GM19238 (cell line): Measurements from ENCODE around the gene NTSR1.

ENCODE experiments used
- DNase-seq: peaks from one replicate; pipeline ENCODE4 v3.0.0; 2011; ENCODE audit warnings: low spot score; ENCODE audit not compliant: insufficient read length

Gene NTSR1

DNA sequence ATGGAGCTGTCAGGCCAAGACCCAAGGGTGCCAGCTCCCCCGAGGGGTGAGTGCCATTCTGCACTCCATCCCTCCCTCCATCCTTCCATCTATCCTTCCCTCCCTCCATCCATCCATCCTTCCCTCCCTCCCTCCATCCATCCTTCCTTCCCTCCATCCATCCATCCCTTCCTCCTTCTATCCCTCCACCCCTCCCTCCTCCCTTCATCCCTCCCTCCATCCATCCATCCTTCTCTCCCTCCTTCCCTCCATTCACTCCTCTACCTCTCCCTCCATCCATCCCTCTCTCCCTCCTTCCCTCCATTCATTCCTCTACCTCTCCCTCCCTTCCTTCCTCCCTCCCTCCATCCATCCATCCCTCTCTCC lies 46.3 kb downstream of the NTSR1 start:
- DNase-seq = no peak

DNA sequence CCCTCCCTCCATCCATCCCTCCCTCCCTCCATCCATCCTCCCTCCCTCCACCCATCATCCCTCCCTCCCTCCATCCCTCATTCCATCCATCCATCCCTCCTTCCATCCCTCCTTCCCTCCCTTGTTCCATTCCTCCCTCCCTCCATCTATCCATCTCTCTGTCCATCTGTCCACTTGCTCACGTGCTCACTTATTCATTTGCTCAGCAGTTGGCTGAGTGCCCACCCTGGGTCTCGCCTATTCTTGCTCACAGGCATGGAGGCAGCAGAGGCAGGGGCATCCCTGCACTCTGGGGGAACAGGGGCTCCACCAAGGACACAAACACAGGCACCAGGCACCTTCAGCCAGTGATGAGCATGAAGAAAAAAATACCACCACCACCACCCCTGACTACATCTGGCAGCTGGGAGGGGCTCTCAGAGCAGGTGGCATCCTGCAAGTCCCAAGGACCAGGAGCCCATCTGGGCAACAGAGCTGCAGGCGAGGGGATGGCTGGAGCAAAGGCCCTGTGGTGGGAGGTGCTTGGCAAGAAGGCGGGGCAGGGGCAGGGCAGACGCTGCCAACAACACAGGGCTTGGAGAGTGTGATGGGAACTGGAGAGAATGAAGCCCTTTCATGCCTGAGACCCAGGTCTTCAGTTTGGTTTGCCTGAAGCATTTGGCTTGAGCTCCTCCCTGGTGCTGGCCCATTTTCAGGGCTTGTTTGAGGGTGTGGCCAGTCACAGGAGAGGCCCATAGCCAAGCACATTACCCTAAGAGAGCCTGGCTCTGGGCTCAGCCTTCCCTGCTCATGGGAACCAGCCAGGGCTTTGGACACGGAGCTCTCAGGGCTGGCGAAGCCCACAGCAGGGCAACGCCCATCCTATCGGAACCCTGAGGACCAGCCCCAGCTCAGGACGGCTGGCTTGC lies 47.4 kb downstream of the NTSR1 start:
- no peak for DNase-seq

DNA sequence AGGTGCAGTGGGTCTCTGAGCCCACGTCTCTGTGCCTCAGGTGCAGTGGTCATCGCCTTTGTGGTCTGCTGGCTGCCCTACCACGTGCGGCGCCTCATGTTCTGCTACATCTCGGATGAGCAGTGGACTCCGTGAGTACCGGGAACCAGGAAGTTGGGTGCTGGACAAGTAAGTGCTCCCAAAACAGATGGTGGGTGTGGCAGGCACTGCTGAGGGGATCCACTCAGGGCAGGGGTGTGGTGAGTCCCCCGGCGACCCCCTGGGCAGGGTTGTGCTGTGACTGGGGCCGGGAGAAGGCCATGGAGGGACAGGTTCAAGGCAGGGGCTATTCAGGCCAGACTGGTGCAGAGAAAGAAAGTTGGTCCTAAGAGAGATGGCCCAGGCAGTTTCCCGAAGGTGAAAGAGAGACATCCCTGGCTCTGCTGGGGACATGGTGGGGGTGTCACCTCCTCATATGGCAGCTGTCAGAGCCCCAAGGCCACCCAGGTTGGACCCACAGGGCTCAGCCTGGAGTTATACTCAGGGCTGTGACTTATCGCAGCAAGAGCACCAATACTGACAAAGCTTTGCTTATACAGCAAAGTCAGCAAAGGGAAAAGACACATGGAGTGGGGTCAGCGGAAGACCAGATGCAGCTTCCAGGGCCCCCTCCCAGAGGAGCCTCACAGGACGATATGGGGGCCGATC lies 49.7 kb downstream of the NTSR1 start:
- no peak for DNase-seq

DNA sequence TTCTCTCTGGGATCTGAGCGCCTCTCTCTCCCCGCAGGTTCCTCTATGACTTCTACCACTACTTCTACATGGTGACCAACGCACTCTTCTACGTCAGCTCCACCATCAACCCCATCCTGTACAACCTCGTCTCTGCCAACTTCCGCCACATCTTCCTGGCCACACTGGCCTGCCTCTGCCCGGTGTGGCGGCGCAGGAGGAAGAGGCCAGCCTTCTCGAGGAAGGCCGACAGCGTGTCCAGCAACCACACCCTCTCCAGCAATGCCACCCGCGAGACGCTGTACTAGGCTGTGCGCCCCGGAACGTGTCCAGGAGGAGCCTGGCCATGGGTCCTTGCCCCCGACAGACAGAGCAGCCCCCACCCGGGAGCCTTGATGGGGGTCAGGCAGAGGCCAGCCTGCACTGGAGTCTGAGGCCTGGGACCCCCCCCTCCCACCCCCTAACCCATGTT lies 51.4 kb downstream of the NTSR1 start:
- no peak for DNase-seq

DNA sequence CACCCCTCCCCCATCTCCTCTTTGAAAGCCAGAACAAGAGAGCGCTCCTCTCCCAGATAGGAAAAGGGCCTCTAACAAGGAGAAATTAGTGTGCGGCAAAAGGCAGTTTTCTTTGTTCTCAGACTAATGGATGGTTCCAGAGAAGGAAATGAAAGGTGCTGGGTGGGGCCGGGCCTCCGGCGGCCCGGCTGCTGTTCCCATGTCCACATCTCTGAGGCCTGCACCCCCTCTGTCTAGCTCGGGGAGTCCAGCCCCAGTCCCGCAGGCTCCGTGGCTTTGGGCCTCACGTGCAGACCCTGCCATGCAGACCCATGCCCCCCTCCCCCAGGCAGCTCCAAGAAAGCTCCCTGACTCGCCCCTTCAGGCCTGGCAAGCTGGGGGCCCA lies 51.8 kb downstream of the NTSR1 start:
- no peak for DNase-seq

DNA sequence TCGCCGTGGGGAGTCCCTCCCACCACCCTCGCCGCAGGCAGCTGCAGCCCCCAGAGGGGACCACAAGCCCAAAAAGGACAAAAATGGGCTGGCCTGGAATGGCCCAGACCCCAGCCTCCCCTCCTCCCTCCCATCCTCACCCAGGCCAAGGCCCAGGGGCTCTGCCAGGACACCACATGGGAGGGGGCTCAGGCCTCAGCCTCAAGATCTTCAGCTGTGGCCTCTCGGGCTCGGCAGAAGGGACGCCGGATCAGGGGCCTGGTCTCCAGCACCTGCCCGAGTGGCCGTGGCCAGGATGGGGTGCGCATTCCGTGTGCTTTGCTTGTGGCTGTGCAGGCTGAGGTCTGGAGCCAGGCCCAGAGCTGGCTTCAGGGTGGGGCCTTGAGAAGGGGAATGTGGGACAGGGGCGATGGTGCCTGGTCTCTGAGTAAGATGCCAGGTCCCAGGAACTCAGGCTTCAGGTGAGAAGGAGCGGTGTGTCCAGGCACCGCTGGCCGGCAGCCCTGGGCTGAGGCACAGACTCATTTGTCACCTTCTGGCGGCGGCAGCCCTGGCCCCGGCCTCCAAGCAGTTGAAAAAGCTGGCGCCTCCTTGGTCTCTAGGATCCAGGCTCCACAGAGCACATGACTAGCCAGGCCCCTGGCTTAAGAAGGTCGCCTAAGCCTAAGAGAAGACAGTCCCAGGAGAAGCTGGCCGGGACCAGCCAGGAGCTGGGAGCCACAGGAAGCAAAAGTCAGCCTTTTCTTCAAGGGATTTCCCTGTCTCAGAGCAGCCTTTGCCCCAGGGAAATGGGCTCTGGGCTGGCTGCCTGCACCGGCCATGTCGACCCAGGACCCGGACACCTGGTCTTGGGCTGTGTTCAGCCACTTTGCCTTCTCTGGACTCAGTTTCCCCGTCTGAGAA lies 52.5 kb downstream of the NTSR1 start:
- no peak for DNase-seq

DNA sequence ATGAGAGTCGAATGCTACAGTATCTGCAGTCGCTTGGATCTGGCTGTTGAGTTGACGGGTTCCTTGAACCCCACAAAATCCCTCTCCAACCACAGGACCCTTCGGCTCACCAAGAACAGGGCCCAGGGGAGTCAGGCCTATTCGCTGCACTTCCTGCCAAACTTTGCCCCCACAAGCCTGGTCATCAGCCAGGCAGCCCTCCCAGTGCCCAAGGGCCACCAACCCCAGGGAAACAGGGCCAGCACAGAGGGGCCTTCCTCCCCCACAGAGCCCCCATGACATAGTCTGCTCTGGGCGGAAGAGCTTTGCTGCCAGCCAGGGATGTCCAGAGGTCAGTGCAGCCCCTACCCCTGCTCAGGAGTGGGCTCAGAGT lies 53.1 kb downstream of the NTSR1 start:
- DNase-seq = no peak

DNA sequence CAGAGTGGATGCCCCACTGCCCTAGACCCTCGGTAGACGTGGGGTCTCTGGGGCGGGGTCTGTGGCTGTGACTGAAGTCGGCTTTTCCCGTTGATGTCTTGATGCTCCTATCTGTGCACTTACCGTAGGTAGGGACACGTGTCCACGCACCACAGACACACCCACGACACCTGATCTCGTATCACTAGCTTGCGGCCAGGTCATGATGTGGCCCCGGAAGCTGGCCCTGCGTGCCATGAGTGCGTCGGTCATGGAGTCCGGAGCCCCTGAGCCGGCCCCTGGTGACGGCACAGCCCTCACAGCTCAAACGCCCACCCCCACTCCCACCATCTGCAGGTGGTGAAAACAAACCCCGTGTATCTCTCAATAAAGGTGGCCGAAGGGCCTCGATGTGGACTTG lies 53.7 kb downstream of the NTSR1 start:
- no peak for DNase-seq

DNA sequence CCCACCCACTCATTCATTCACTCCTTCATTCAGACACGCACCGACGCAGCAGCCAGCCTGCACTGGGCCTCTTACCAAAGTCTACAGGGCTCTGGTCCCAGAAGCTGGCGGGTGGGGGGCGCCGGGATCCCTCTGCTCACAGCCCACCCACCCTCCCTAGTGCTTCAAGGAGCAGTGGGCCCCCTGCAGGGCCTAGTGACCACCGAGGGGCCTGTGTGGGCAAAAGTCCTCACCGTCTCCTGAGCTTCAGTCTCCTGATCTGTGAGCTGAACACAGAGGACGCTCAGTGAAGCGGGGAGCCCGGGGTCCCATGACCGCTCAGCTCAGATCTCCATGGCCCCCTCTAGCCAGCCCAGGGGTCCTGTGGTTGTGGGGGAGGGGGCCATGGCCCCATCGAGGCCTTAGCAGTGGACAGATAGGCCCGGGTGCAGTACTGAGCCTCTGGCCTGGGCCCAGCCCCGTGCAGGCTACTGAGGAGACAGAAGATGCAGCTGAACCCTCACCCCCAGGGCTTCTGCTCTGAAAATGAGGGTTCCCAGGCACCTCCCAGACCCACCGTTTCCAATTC lies 54.2 kb downstream of the NTSR1 start:
- no peak for DNase-seq

DNA sequence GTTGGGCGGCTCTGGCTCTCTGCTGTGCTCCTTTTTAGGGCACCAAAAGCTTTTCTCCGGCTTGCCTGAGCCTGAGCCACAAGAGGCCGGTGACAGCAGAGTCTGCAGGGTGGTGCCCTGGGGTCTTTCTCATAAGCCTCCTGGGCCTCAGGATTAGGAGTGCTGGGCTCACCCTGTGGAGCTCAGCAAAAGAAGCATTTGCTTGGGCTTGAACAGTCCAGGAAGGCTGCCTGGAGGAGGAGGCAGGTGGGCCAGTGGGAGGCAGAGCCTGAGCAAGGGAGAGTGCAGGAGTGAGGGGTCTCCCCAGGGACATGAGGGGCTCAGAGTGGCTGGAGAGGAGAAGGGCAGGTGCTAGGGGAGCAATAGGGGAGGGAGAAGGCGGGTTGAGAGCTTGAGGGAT lies 54.8 kb downstream of the NTSR1 start:
- DNase-seq = no peak

DNA sequence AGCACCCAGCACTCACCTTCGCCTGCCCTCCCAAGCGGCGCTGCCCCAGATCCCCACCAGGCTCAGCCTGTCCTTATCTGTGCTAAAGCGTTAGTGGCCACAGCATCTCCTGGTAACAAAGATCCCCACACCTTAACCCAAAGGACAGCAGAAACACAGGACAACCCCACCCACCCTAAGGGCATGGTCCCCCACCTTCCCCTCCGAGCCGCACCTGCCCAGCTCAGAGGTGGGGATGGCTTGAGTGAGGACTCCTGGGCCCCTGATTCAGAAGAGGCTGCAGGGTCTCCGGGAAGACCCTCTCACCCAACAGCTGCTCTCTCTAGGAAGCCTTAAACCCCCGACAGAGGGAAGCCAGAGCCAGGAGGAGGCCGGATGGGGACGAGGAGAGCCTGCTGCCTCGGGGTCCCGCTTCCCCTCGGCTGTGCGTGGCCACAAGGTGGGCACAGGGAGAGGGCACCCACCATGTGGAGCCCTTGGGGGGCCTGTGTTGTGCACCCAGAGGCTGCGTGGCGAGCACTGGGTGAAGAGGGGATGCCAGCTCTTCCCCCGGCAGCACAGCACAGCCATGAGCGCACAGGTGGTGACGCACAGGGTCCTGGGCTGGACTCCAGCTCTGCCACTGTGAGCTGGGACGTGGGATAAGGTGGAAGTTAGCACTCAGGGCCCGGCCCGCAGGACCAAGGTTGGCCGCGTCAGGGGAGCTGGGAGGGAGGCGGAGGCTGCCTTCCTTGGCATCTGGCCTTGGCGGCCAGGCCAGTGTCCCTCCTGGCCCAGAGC lies 55.7 kb downstream of the NTSR1 start:
- no peak for DNase-seq

DNA sequence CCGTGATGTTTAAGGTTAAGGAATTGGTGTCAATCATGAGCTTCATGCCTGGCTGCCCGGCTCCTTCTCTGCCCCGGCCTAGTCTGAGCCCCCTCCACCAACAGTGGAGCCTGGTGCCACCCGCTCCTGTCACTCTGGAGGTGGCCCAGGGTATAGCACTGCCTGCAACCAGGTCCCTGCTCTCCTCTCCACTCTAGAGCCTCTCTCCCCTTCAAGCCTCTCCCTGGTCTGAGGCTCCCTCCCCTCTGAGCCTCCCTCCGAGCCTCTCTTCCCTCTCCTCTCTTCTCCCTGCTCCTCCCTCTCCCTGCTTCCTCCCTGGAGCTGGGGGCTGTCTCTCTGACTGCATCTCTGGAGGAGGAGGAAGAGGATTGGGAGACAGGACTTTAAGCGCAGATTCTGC lies 56.4 kb downstream of the NTSR1 start:
- DNase-seq = no peak

DNA sequence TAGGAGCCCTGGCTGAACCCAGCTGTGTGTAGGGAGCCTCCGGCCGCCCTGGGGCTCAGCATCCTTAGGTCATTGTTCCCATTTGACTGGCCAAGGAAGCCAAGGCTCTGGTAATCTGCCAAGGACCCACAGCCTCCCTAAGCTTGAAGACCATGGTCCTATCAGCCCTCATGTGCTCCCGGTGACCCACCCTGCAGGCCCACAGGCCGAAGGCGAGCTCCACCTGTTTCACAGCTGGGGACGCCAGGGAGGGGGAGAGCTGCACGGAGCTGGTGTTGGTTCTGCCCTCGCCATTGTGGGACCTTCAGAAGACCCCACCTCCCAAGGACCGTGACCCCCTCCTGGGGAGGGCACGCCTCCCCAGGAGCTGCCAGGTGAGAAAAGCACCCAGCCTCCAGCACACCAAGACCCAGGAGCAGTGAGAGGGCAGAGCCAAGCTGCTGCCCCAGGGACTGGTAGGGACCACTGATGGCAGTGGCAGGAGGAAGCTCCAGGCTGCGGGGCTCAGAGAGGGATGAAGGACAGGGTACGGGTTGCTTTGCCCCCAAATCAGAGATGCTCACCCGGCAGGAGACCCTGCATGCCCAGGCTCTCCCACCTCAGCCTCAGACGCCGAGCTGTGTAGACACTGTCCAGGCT lies 56.9 kb downstream of the NTSR1 start:
- no peak for DNase-seq

DNA sequence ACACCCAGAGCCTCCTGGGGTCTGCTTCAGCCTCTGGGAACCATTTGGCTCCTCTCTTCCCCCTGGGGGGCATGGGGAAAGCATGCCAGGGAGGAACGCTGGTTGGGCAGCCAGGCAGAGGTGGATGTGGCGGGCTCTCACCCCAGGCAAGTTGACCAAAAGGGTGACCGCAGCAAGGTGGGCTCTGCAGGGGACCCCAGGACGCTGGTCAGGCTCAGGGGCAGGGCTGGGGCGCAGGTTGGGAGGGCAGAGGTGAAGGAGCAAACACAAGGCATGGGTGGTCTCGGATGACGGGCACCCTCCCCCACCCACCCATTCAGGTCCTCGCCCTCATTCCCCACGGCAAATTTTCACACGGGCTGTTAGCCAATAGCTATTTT lies 57.4 kb downstream of the NTSR1 start:
- no peak for DNase-seq

DNA sequence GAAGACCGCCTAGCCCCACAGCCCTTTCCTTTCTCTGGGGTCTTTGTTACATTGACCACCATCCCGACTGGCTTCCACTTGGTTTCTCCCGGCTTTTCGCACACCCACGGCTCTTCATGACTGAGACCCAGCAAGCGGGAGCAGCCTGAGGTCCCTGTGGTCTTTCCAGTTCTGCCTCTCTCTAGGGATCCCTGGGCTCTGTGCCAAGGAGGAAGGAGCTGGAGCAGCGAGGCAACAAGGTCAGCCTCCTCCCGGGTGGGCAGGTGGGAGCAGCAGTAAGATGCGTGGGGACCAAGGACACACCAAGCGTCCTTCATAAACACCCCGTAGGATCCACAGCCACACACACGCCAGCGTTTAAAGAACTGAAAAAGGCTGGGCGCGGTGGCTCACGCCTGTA lies 58.1 kb downstream of the NTSR1 start:
- DNase-seq = no peak

DNA sequence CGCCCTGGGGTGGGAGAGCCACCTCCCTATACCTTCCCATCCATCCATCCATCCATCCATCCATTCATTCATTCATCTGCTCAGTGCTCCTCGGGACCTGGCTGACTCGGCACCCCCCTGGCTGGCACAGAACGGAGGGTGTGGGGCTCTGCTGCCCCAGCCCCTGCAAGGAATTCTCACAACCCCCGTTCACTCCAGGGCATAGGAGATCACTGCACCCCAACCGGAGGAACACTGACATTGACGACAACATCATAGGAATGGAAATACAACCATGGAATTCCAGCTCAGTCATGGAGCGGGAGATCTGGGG lies 59.6 kb downstream of the NTSR1 start:
- DNase-seq = no peak

DNA sequence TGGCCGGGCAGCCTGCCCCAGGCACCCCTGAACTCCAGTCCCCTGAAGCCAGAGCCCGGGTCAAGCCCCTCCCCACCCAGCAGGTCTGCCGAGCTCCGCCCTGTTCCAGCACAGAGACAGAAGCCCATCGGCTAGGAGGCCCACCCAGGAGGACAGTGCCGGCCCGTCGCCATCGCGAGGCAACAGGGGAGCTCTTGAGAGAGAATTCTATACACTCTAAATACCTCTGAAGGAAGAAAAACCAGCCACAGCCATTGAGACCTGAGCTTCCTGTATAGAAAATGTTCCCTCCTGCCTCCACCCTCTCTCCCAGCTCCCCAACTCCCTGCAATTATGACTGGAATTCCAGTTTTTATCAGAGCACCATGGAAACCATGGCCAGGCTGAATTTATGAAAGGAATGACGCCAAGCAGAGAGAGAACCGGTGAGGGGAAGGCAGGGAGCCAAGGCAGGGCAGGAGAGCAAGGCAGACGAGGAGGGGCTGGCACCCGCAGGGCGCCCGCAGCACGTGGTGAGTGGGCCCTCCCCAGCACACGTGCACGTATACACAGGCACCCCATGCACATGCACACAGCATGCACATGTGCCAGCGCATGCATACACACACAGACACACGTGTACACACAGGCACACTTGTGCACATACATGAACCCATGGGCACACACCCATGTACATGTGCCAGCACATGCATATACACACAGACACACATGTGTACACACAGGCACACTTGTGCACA lies 60.1 kb downstream of the NTSR1 start:
- no peak for DNase-seq

DNA sequence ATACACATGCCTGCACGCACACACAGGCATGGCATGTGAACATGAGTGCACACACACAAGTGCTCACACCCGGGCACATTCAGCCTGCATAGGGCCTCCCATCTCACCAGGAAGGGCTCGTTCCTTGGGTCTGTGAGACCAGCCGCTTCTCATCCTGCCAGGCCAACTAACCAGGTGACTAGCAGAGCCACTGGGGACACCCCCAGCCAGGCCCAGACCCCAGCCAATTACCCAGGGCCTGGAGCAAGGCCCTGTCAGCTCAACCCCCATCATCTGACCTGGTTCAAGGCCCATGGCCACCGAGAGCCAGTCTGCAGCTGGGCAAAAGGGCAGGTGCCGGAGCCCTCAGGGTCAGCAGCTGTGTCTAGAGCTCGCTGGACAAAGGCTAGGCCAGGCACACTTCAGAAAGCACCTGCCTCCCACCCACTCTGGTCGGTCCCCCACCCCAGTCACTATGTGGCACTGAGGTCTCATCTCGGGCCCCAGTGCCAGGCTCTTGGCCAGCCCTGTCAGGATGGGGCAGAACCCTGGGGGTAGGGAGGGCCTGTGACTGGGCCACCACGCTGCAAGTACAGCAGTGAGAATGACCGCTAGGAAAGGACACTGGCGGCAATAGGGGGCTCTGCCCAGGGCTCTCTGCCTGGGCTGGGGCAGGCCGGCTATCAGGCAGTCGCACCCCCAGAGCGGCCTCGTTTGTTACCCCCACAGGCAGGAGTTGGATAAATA lies 60.9 kb downstream of the NTSR1 start:
- DNase-seq = no peak
